Measurements from ENCODE around the gene RNASE8. TPM values are rescaled to one million over a fixed set of nuclear protein-coding genes. Genes with fewer than 3 reads are reported as not detected.

RNASE8 gene
- total and polyA plus RNA-seq, 4 experiments from 2014 or later: not detected

GRCh38 chr14:21090194-21090939 is 32.7 kb downstream of the RNASE8 start:
- H3K9me3 Mint-ChIP-seq: peaks cover 0 to 3% (median 0%) of the 10 kb centered on the region in 8 donors
- H3K27me3 ChIP-seq (ENCODE audit: insufficient read depth, low read length): no peaks in the 10 kb centered on the region
- peaks cover 24 to 51% (median 37%) of the 10 kb centered on the region in 4 donors for H3K4me1 Mint-ChIP-seq
- H3K4me3 ChIP-seq (ENCODE audit: low read length in 2 of 2): no peak overlapping the region
- H3K4me1 ChIP-seq (ENCODE audit: insufficient read depth, low read length): peaks cover 23% of the 10 kb centered on the region
- no peak for DNase-seq
- H3K27me3 Mint-ChIP-seq: peaks cover 0 to 1% of the 10 kb centered on the region in 2 donors
- H3K9me3 ChIP-seq (ENCODE audit: control insufficient read depth in 1 of 2, low read length in 2 of 2): no peaks in the 10 kb centered on the region
- H3K36me3 ChIP-seq (ENCODE audit: insufficient read depth, low read length): no peaks in the 10 kb centered on the region
- H3K36me3 Mint-ChIP-seq: peaks cover 0 to 3% of the 10 kb centered on the region in 2 donors
- H3K4me3 Mint-ChIP-seq: no peak overlapping the region
- ChIA-PET CTCF (ENCODE audit: partially characterized antibody) (interaction anchor here (1.2 to 4.4 kb wide), 5 partner anchors 11 to 77 kb away, joined by 3 to 80 read pairs (median 50); no protein-coding TSS in a partner anchor), POLR2A (ENCODE audit: partially characterized antibody) (interaction anchor here (1.0 to 4.2 kb wide), 4 partner anchors 13 to 75 kb away, joined by 3 to 57 read pairs (median 8); partner anchors contain the start of genes ARHGEF40 and TMEM253)
- H3K27ac Mint-ChIP-seq: peak overlapping the region; percentile 75 to 100 (median 99)
- H3K27ac ChIP-seq (ENCODE audit: low read depth, low read length): no peak overlapping the region
- intact Hi-C loops (cut with micrococcal nuclease): no loop called here

- Mint-ChIP-seq H3K27me3 (peaks cover 0 to 1% of the 10 kb centered on the region in 2 donors), H3K4me1 (peaks cover 24 to 49% (median 35%) of the 10 kb centered on the region in 4 donors), H3K36me3 (peaks cover 0 to 3% of the 10 kb centered on the region in 2 donors), H3K9me3 (peaks cover 0 to 3% (median 0%) of the 10 kb centered on the region in 8 donors), H3K4me3 (no peak overlapping the region), H3K27ac (peak overlapping the region; percentile 46 to 85 (median 70))
- ChIA-PET CTCF (ENCODE audit: partially characterized antibody) (interaction anchor here (1.0 to 7.3 kb wide), 14 partner anchors 14 to 102 kb away, joined by 3 to 296 read pairs (median 32); partner anchors contain the start of genes ARHGEF40 and TMEM253), POLR2A (ENCODE audit: partially characterized antibody) (interaction anchor here (1.6 to 5.3 kb wide), 3 partner anchors 13 to 76 kb away, joined by 6 to 82 read pairs (median 16); no protein-coding TSS in a partner anchor)
- no peak overlapping the region for H3K4me3 ChIP-seq (ENCODE audit: low read length in 2 of 2)
- no peak for DNase-seq
- no peaks in the 10 kb centered on the region for H3K27me3 ChIP-seq (ENCODE audit: insufficient read depth, low read length)
- intact Hi-C loops (cut with micrococcal nuclease): no loop called here
- H3K9me3 ChIP-seq (ENCODE audit: control insufficient read depth in 1 of 2, low read length in 2 of 2): no peaks in the 10 kb centered on the region
- H3K36me3 ChIP-seq (ENCODE audit: insufficient read depth, low read length): no peaks in the 10 kb centered on the region
- no peak overlapping the region for H3K27ac ChIP-seq (ENCODE audit: low read depth, low read length)
- H3K4me1 ChIP-seq (ENCODE audit: insufficient read depth, low read length): peaks cover 23% of the 10 kb centered on the region
These were observed 33.5 kb downstream of the RNASE8 start for GRCh38 chr14:21090940-21091663.

- POLR2A ChIA-PET (ENCODE audit: partially characterized antibody): interaction anchor here (1.0 to 5.3 kb wide), 6 partner anchors 9 to 79 kb away, joined by 3 to 82 read pairs (median 5); partner anchors contain the start of gene TMEM253
- Histone ChIP-seq H3K27me3 (ENCODE audit: insufficient read depth, low read length) (no peaks in the 10 kb centered on the region), H3K4me1 (ENCODE audit: insufficient read depth, low read length) (peaks cover 20% of the 10 kb centered on the region), H3K9me3 (ENCODE audit: control insufficient read depth in 1 of 2, low read length in 2 of 2) (no peaks in the 10 kb centered on the region), H3K27ac (ENCODE audit: low read depth, low read length) (no peak overlapping the region), H3K4me3 (ENCODE audit: low read length in 2 of 2) (no peak overlapping the region), H3K36me3 (ENCODE audit: insufficient read depth, low read length) (no peaks in the 10 kb centered on the region)
- Mint-ChIP-seq H3K9me3 (peaks cover 0 to 3% (median 0%) of the 10 kb centered on the region in 8 donors), H3K27me3 (no peaks in the 10 kb centered on the region), H3K4me1 (peaks cover 19 to 50% (median 29%) of the 10 kb centered on the region in 4 donors), H3K27ac (peak overlapping the region in 3 of 7 donors; percentile 35 to 79 (median 57)), H3K4me3 (no peak overlapping the region), H3K36me3 (peaks cover 0 to 3% of the 10 kb centered on the region in 2 donors)
- CTCF ChIA-PET (ENCODE audit: partially characterized antibody): interaction anchor here (1.0 to 7.3 kb wide), 17 partner anchors 8 to 103 kb away, joined by 3 to 296 read pairs (median 11); partner anchors contain the start of genes ARHGEF40 and TMEM253
- no peak for DNase-seq
- intact Hi-C loops (cut with micrococcal nuclease): loop anchor here (1.0 to 2.0 kb wide), 4 partner anchors 12 to 78 kb away; partner anchors contain the start of gene NDRG2
These were observed 34.2 kb downstream of the RNASE8 start for GRCh38 chr14:21091821-21092272.

GRCh38 chr14:21092273-21093011 is 34.8 kb downstream of the RNASE8 start:
- ChIA-PET CTCF (ENCODE audit: partially characterized antibody) (interaction anchor here (1.0 to 7.3 kb wide), 19 partner anchors 9 to 103 kb away, joined by 3 to 296 read pairs (median 11); partner anchors contain the start of genes ARHGEF40 and TMEM253), POLR2A (ENCODE audit: partially characterized antibody) (interaction anchor here (1.0 to 5.3 kb wide), 6 partner anchors 8 to 80 kb away, joined by 3 to 82 read pairs (median 5); partner anchors contain the start of gene TMEM253)
- H3K4me1 Mint-ChIP-seq: peaks cover 17 to 50% (median 29%) of the 10 kb centered on the region in 4 donors
- H3K9me3 ChIP-seq (ENCODE audit: control insufficient read depth in 1 of 2, low read length in 2 of 2): no peaks in the 10 kb centered on the region
- no peak overlapping the region for H3K4me3 ChIP-seq (ENCODE audit: low read length in 2 of 2)
- peaks cover 0 to 1% (median 0%) of the 10 kb centered on the region in 8 donors for H3K9me3 Mint-ChIP-seq
- intact Hi-C loops (cut with micrococcal nuclease): loop anchor here (1.0 to 2.0 kb wide), 4 partner anchors 12 to 78 kb away; partner anchors contain the start of gene NDRG2
- peaks cover 0 to 2% of the 10 kb centered on the region in 2 donors for H3K36me3 Mint-ChIP-seq
- no peaks in the 10 kb centered on the region for H3K36me3 ChIP-seq (ENCODE audit: insufficient read depth, low read length)
- peak overlapping the region in 6 of 7 donors; percentile 79 to 97 (median 94) for H3K27ac Mint-ChIP-seq
- H3K27me3 ChIP-seq (ENCODE audit: insufficient read depth, low read length): no peaks in the 10 kb centered on the region
- peak overlapping the region in 2 of 8 donors; percentile 2 to 72 for H3K4me3 Mint-ChIP-seq
- peaks cover 21% of the 10 kb centered on the region for H3K4me1 ChIP-seq (ENCODE audit: insufficient read depth, low read length)
- H3K27me3 Mint-ChIP-seq: no peaks in the 10 kb centered on the region
- peak; percentile 86 to 91 (median 90) for DNase-seq
- H3K27ac ChIP-seq (ENCODE audit: low read depth, low read length): peak overlapping the region; percentile 17

GRCh38 chr14:21093018-21093417 is 35.4 kb downstream of the RNASE8 start:
- peaks cover 0 to 2% of the 10 kb centered on the region in 2 donors for H3K36me3 Mint-ChIP-seq
- intact Hi-C loops (cut with micrococcal nuclease): loop anchor here (2.0 kb wide), 1 partner anchor 68 kb away; the partner anchor contains the start of gene NDRG2
- peak overlapping the region; percentile 17 for H3K27ac ChIP-seq (ENCODE audit: low read depth, low read length)
- no peaks in the 10 kb centered on the region for H3K9me3 Mint-ChIP-seq
- peak overlapping the region in 3 of 7 donors; percentile 57 to 87 (median 68) for H3K27ac Mint-ChIP-seq
- ChIA-PET CTCF (ENCODE audit: partially characterized antibody) (interaction anchor here (1.2 to 7.3 kb wide), 16 partner anchors 9 to 88 kb away, joined by 4 to 296 read pairs (median 12); partner anchors contain the start of genes ARHGEF40 and TMEM253), POLR2A (ENCODE audit: partially characterized antibody) (interaction anchor here (1.0 to 5.3 kb wide), 6 partner anchors 8 to 81 kb away, joined by 3 to 82 read pairs (median 5); partner anchors contain the start of gene TMEM253)
- peak overlapping the region in 1 of 8 donors; percentile 72 for H3K4me3 Mint-ChIP-seq
- DNase-seq: no peak
- no peak overlapping the region for H3K4me3 ChIP-seq (ENCODE audit: low read length in 2 of 2)
- peaks cover 18% of the 10 kb centered on the region for H3K4me1 ChIP-seq (ENCODE audit: insufficient read depth, low read length)
- no peaks in the 10 kb centered on the region for H3K9me3 ChIP-seq (ENCODE audit: control insufficient read depth in 1 of 2, low read length in 2 of 2)
- no peaks in the 10 kb centered on the region for H3K36me3 ChIP-seq (ENCODE audit: insufficient read depth, low read length)
- no peaks in the 10 kb centered on the region for H3K27me3 Mint-ChIP-seq
- no peaks in the 10 kb centered on the region for H3K27me3 ChIP-seq (ENCODE audit: insufficient read depth, low read length)
- H3K4me1 Mint-ChIP-seq: peaks cover 11 to 47% (median 24%) of the 10 kb centered on the region in 4 donors

Data from CD4-positive, alpha-beta memory T cell (primary cell).